Kidney epithelial cell (primary cell): Measurements from ENCODE around the gene POLR3B. TPM values are rescaled to one million over a fixed set of nuclear protein-coding genes. Genes with fewer than 3 reads are reported as not detected.
"Not testable (repeated sequence)": the region's sequence is repeated elsewhere in the genome, so short reads cannot be mapped to it uniquely, and the experiment has no call there.

Source experiments
- DNase-seq: peaks from one replicate; pipeline ENCODE4 v3.0.0-alpha.2; 2010; ENCODE audit warnings: low read depth
- H3K27me3 ChIP-seq: 2 replicates; pipeline ENCODE4 v1.6.0; 2011; ENCODE audit warnings: low read length; ENCODE audit not compliant: control insufficient read depth, insufficient read depth
- H3K36me3 ChIP-seq: 2 replicates; pipeline ENCODE4 v1.5.1; 2011; ENCODE audit warnings: low read length; ENCODE audit not compliant: control insufficient read depth, insufficient read depth
- H3K4me3 ChIP-seq: 2 replicates; pipeline ENCODE4 v1.5.1; 2011; ENCODE audit warnings: low read depth, mild to moderate bottlenecking, control low read depth, low read length
- CTCF ChIP-seq: IDR thresholded peaks from 2 replicates; pipeline ENCODE4 v1.5.1; 2011; ENCODE audit warnings: mild to moderate bottlenecking, moderate library complexity, low read length, control low read depth, inconsistent platforms; ENCODE audit not compliant: insufficient read depth, poor library complexity, severe bottlenecking
- total RNA-seq: library from RNA; depleted of rRNA; stranded (reverse); fragments of >200 nt; gene quantifications from 2 replicates; pipeline ENCODE4 v1.2.3, GENCODE V29; 2015

Gene POLR3B
- total RNA-seq, 1 donor from 2014 or later, result 9.3 TPM

DNA sequence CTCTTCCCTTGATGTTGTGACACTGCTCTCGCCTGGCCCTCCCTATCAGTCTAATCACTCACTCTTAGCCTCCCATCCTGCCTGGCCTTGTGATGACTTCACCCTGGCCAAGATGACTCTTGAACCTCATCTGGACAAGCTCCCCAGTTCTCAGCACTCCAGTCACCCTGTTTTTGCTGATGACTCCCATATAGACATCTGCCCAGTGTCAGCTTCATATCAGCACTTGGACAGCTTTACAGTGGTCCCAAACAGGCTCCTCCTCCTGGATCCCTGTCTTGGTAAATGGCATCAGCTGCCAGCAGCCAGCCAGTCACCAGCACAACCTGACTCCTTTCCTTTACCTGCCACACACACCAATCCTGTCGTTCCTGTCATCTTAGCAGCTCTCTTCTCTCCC, 104.2 kb downstream of the POLR3B start:
- no peaks in the 10 kb centered on the region for H3K27me3 ChIP-seq
- no peaks in the 10 kb centered on the region for H3K36me3 ChIP-seq
- no peak for DNase-seq
- no peak overlapping the region for H3K4me3 ChIP-seq
- TF ChIP-seq CTCF, result no peak

DNA sequence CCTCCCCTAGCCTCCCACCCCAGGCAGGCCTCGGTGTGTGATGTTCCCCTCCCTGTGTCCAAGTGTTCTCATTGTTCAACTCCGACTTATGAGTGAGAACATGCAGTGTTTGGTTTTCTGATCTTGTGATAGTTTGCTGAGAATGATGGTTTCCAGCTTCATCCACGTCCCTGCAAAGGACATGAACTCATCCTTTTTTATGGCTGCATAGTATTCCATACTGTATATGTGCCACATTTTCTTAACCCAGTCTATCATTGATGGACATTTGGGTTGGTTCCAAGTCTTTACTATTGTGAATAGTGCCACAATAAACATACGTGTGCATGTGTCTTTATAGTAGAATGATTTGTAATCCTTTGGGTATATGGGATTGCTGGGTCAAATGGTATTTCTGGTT, 108.1 kb downstream of the POLR3B start:
- H3K27me3 ChIP-seq, DNase-seq, H3K36me3 ChIP-seq, H3K4me3 ChIP-seq: not testable (repeated sequence)

DNA sequence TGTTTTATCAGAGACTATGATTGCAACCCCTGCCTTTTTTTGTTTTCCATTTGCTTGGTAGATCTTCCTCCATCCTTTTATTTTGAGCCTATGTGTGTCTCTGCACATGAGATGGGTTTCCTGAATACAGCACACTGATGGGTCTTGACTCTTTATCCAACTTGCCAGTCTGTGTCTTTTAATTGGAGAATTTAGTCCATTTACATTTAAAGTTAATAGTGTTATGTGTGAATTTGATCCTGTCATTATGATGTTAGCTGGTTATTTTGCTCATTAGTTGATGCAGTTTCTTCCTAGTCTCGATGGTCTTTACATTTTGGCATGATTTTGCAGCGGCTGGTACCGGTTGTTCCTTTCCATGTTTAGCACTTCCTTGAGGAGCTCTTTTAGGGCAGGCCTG, 118.1 kb downstream of the POLR3B start:
- not testable (repeated sequence) for H3K4me3 ChIP-seq, H3K36me3 ChIP-seq, DNase-seq, H3K27me3 ChIP-seq

- DNase-seq, H3K27me3 ChIP-seq, H3K36me3 ChIP-seq, H3K4me3 ChIP-seq: not testable (repeated sequence)
Measured at GRCh38 chr12:106477627-106478026, 120.1 kb downstream of the POLR3B start.

DNA sequence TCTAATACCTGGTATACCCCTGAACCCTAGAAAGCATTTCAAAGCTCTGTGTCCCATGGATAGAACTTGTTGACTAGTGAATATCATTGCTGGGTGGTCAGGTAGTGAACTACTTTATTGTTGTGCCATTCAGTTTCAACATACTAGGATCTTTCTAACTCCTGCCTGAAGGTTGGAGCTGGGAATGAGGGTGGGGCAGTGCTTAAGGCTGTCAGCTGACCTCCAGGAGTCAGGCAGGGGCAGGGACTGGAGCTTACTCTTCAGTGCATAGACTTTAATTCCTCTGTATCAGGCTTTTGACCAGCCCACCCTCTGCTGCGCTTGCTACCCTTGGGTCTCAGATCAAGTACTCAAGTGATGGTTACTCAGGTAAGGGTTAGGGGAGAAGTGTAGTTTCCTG, 122.7 kb downstream of the POLR3B start:
- TF ChIP-seq CTCF, result no peak

DNA sequence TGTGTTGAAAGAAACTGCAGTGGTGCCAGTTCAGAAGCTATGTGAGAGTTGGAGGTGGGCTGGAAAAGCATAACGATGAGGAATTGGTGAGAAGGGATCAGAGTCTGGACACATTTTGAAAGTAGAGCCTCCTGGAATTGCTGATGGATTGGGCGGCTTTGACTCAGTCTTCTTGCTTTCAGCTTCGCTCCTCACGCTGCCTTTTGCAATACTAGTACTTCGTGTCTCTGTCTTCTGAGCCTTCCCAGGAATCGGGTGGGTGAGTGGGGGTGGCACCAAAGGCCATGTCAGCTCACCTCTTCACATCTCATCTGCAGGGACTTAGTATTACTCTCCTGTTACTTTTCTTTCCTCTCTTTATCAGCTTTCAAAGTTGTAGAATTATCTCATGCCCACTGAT, 123.7 kb downstream of the POLR3B start:
- Histone ChIP-seq H3K4me3 (no peak overlapping the region), H3K27me3 (no peaks in the 10 kb centered on the region), H3K36me3 (no peaks in the 10 kb centered on the region)
- no peak for TF ChIP-seq CTCF
- DNase-seq, result no peak

More for the DNA sequence above, 122.7 kb downstream of the POLR3B start:
- H3K36me3 ChIP-seq, result no peaks in the 10 kb centered on the region
- DNase-seq, result no peak
- no peak overlapping the region for H3K4me3 ChIP-seq
- H3K27me3 ChIP-seq, result no peaks in the 10 kb centered on the region

- Histone ChIP-seq H3K4me3 (no peak overlapping the region), H3K36me3 (no peaks in the 10 kb centered on the region), H3K27me3 (no peaks in the 10 kb centered on the region)
- no peak for DNase-seq
- TF ChIP-seq CTCF, result no peak
Measured at GRCh38 chr12:106487664-106488063, 130.1 kb downstream of the POLR3B start.

DNA sequence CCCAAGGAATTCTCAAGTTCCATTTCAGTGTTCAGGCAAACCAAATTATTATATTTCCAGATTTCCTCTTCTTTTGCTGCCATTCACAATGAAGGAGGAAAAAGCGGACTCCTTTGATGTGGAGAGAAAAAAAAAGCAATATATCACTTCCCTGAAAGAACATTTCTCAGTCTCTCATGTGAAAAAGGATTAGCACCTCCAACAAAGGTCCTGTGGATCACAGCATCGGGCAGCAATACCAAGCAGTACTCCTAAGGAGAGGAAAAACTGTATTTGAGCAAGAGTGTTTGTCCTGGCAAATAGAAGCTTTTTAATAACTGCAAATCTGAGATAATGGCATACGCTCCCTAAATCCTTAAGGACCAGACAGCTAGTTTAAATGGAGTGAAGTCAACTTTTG, 131.3 kb downstream of the POLR3B start:
- Histone ChIP-seq H3K36me3 (no peaks in the 10 kb centered on the region), H3K27me3 (no peaks in the 10 kb centered on the region), H3K4me3 (no peak overlapping the region)
- no peak for TF ChIP-seq CTCF
- no peak for DNase-seq
